Natural killer cell (primary cell): ENCODE measurements around the gene FGD4. TPM values are rescaled to one million over a fixed set of nuclear protein-coding genes. Genes with fewer than 3 reads are reported as not detected.

Source experiments
- ATAC-seq, 3 donors: fragments of 150-1000 bp in 2 of 3; fragments of 200-7000 bp in 1 of 3; cut with Tn5 transposase; 1 replicate in 1 of 3; 2 replicates in 2 of 3; pipeline ENCODE4 v1.10.0; 2021; ENCODE audit warnings: mild to moderate bottlenecking in 2 of 3, moderate library complexity in 2 of 3
- DNase-seq, 2 donors: peaks; one replicate each; pipeline versions ENCODE4 v3.0.0 to v3.0.0-alpha.2; 2013 to 2021; ENCODE audit warnings: mixed read lengths in 1 of 2
- H3K27ac ChIP-seq: one replicate; pipeline ENCODE4 v1.5.1; 2013; ENCODE audit warnings: mild to moderate bottlenecking, low read length
- H3K27me3 ChIP-seq: one replicate; pipeline ENCODE4 v1.6.1; 2013; ENCODE audit warnings: low read length; ENCODE audit not compliant: control insufficient read depth, insufficient read depth
- H3K36me3 ChIP-seq: one replicate; pipeline ENCODE4 v1.6.1; 2013; ENCODE audit warnings: low read length; ENCODE audit not compliant: control insufficient read depth, insufficient read depth
- H3K4me1 ChIP-seq: one replicate; pipeline ENCODE4 v1.6.1; 2013; ENCODE audit warnings: low read length; ENCODE audit not compliant: control insufficient read depth, insufficient read depth
- H3K4me3 ChIP-seq: one replicate; pipeline ENCODE4 v1.5.1; 2013; ENCODE audit warnings: low read length
- H3K9me3 ChIP-seq: one replicate; pipeline ENCODE4 v1.6.1; 2013; ENCODE audit warnings: low read length; ENCODE audit not compliant: control insufficient read depth, insufficient read depth
- H3K27ac Mint-ChIP-seq, 2 donors: one replicate each; pipeline ENCODE4 v1.8.0; 2022; ENCODE audit warnings: mild to moderate bottlenecking in 2 of 2, mixed read lengths in 2 of 2, moderate library complexity in 1 of 2
- H3K27me3 Mint-ChIP-seq, 2 donors: one replicate each; pipeline ENCODE4 v1.8.0; 2022; ENCODE audit warnings: low read depth in 2 of 2, mixed read lengths in 2 of 2
- H3K36me3 Mint-ChIP-seq: one replicate; pipeline ENCODE4 v1.8.0; 2022; ENCODE audit warnings: mixed read lengths
- H3K4me1 Mint-ChIP-seq, 2 donors: one replicate each; pipeline ENCODE4 v1.8.0; 2022; ENCODE audit warnings: mixed read lengths in 2 of 2
- H3K4me3 Mint-ChIP-seq: one replicate; pipeline ENCODE4 v1.8.0; 2022; ENCODE audit warnings: mild to moderate bottlenecking, moderate library complexity, mixed read lengths
- H3K9me3 Mint-ChIP-seq, 2 donors: one replicate each; pipeline ENCODE4 v1.8.0; 2022; ENCODE audit warnings: mixed read lengths in 2 of 2
- CTCF ChIP-seq: fragments of 200-600 bp; IDR thresholded peaks from one replicate; pipeline ENCODE4 v1.8.0; 2022; ENCODE audit warnings: antibody characterized with exemption
- WGBS: methylation state at CpG from one replicate; pipeline ENCODE4 v1.1.7; 2013; ENCODE audit warnings: missing lambda C conversion rate; ENCODE audit not compliant: insufficient coverage; 5-methylcytosine and 5-hydroxymethylcytosine counted together
- intact Hi-C: fragments of 100-400 bp; cut with micrococcal nuclease; formaldehyde crosslinking; loops from one replicate; pipeline ENCODE4 v1.14.2; 2022
- total RNA-seq, 4 donors: library from RNA; stranded (reverse); fragments of 120-200 nt in 1 of 4; gene quantifications; one replicate each; pipeline versions ENCODE4 v1.2.3 to v1.2.4, GENCODE V29; 2013 to 2022

Gene FGD4
- total RNA-seq, 3 donors from 2014 or later (not counting 1 experiment from before 2014, with no cell fraction given), result 0.68 to 3.5 (median 2.1) TPM

- WGBS, result 100% methylated on average over 1 of the region's 1 CpG
- H3K4me1 ChIP-seq, result no peaks in the 10 kb centered on the region
- Mint-ChIP-seq H3K9me3 (no peaks in the 10 kb centered on the region), H3K27me3 (peaks cover 0 to 4% of the 10 kb centered on the region in 2 donors), H3K27ac (no peak overlapping the region), H3K4me3 (no peak overlapping the region), H3K4me1 (no peaks in the 10 kb centered on the region), H3K36me3 (no peaks in the 10 kb centered on the region)
- ATAC-seq (no peak), DNase-seq (no peak)
- no peak overlapping the region for H3K27ac ChIP-seq
- no peak overlapping the region for H3K4me3 ChIP-seq
- TF ChIP-seq CTCF, result no peak
- intact Hi-C loops, result no loop called here
- H3K27me3 ChIP-seq, result no peaks in the 10 kb centered on the region
- H3K36me3 ChIP-seq, result no peaks in the 10 kb centered on the region
- no peaks in the 10 kb centered on the region for H3K9me3 ChIP-seq
These were observed 270.2 kb downstream of the FGD4 start for GRCh38 chr12:32669584-32669983.

GRCh38 chr12:32671930-32672780, 272.8 kb downstream of the FGD4 start:
- Histone ChIP-seq H3K4me1 (no peaks in the 10 kb centered on the region), H3K9me3 (no peaks in the 10 kb centered on the region), H3K27me3 (no peaks in the 10 kb centered on the region), H3K4me3 (no peak overlapping the region), H3K36me3 (no peaks in the 10 kb centered on the region), H3K27ac (no peak overlapping the region)
- Mint-ChIP-seq H3K36me3 (no peaks in the 10 kb centered on the region), H3K4me3 (no peak overlapping the region), H3K9me3 (no peaks in the 10 kb centered on the region), H3K4me1 (no peaks in the 10 kb centered on the region), H3K27me3 (peaks cover 0 to 4% of the 10 kb centered on the region in 2 donors), H3K27ac (no peak overlapping the region)
- 15% methylated on average over 4 of the region's 11 CpGs for WGBS
- DNase-seq, result peak in 1 of 2 donors; percentile 46
- intact Hi-C loops, result loop anchor here (1.0 to 5.0 kb wide), 2 partner anchors 217 to 305 kb away; no protein-coding TSS in a partner anchor
- ATAC-seq, result peak in 1 of 3 donors; percentile 52
- no peak for TF ChIP-seq CTCF

GRCh38 chr12:32679091-32679919, 279.9 kb downstream of the FGD4 start, which contains the start of gene DNM1L:
TSS of gene DNM1L (plus strand) at chr12:32679301. CDS start at chr12:32679364, 63 bp downstream.
- H3K36me3 ChIP-seq, result no peaks in the 10 kb centered on the region
- no peaks in the 10 kb centered on the region for H3K36me3 Mint-ChIP-seq
- H3K4me3 ChIP-seq, result peak within 1 kb of the TSS; percentile 51
- peaks cover 16 to 21% of the 10 kb centered on the region in 2 donors for H3K4me1 Mint-ChIP-seq
- peak within 1 kb of the TSS; percentile 85 to 92 for H3K27ac Mint-ChIP-seq
- TF ChIP-seq CTCF, result no peak
- no peaks in the 10 kb centered on the region for H3K9me3 ChIP-seq
- peak; percentile 89 to 95 for DNase-seq
- peaks cover 6% of the 10 kb centered on the region for H3K4me1 ChIP-seq
- no peaks in the 10 kb centered on the region for H3K27me3 ChIP-seq
- H3K4me3 Mint-ChIP-seq, result peak within 1 kb of the TSS; percentile 94
- peak within 1 kb of the TSS; percentile 70 for H3K27ac ChIP-seq
- H3K27me3 Mint-ChIP-seq, result no peaks in the 10 kb centered on the region
- intact Hi-C loops, result loop anchor here (1.0 kb wide), 2 partner anchors 76 to 1343 kb away; partner anchors contain the start of genes ALG10 and YARS2
- peak; percentile 98 to 100 (median 98) for ATAC-seq
- WGBS, result under 1% methylated on average over 73 of the region's 76 CpGs
- H3K9me3 Mint-ChIP-seq, result no peaks in the 10 kb centered on the region
